ENCODE measurements around the gene WRAP73.
A peak's percentile ranks its signal among the peaks of the same experiment; 100 is the strongest.

WRAP73 gene

DNA sequence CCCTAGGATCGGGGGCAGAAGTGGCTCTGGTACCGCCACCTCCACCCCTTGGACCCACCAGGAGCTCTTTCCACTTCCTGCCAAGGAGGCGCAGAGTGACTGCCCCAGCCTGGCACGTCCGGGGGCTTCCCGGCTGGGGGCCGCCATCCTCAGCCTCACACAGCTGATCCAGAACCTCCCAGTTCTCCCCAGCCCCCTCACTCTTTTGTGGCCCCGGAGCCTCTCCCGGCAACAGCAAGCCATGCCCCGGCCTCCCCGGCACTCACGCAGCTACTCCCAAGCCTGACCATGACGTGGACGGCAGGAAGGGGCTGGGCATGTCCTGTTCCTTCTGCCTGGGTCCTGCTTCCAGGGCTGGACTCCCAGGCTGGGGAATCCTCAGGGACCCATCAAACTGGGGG is 19.5 kb upstream of the WRAP73 start:
- no peak for FAIRE-seq

DNA sequence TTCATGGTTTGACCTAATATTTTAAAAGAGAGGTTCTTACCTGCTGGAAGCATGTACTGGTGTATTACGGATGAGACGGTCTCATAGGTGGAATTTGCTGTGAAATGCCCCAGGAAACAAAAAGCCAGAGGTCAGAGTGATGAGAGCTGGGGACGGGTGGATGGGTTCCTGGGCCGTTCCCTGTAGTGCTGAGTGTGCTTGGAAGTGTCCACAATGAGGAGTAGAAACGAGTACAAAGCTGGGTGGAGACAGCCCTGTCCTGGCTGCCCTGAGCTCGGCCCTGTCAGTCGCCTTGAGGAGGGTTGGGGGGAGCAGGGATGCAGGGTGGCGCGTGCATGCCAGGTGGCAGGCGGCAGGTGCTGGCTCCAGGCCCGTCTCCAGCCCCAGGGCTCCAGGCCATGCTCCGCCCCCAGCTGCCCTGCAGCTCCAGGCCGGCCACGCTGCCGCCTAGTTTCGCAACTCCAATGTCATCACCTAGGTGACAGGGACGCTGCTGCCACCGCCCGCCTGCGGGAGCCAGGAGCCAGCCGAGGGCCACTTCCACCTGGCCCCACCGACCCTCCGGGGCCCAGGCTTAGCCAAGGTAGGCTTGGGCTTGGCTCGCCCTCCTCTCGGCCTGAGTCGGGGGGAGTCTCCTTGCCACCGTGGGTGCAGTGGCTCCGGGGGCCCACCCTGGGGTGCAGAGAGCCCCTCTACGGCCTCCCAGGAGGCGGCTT is 18.8 kb upstream of the WRAP73 start:
- no peak for FAIRE-seq
- DNase-seq (ENCODE audit: low spot score) = peak; percentile 35

More for the DNA sequence above, 19.5 kb upstream of the WRAP73 start:
- no peak for DNase-seq (ENCODE audit: low spot score)

DNA sequence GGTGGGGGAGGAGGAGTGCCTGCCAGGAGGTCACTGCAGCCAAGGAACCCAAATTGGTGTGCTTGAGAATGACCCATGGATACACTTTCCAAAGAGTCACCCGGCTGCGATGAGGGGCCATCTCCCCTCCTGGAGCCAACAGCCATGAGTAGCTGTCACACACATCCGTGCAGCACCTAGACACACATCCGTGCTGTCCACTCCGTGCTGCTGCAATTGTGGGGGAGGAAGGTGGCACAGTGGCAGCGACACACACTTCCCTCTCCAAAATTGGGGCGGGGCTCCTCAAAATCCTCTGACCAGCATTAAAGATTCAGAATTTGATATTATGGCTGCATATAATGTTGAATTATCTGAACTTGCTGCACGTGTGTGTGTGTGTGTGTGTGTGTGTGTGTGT is 18.2 kb upstream of the WRAP73 start:
- FAIRE-seq (no peak), DNase-seq (ENCODE audit: low spot score) (no peak)

DNA sequence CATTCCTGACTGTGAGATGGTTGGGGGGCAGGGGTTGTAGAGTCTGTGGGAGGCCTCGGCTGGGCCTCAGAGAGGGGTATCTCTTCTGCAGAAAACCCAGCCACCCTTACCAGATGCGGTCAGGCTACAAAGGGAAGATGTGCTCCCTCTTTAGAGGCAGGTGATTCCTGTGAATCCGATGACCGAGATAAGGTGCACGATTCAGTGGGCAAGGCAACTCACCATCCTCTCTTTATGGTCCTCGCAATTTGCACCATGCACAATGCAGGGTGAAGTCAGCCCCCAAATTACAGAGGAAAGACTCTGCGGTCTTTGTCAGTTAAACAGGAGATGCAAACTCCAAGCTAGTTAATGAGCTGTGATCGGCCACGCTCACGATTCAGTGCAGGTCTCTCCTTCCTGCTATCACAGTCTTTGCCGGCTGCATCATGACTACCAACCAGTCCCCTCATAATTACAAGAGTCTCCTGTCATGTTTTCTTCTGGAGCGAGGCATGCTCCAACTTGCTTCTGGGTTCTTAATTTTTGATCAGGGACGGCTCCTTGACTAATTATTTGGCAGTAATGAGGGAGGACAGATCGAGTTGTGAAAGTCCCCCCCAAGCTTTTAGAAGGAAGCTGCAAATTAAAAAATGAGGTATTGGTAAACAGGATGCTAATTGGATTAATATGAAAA is 14.9 kb upstream of the WRAP73 start:
- no peak for FAIRE-seq
- DNase-seq (ENCODE audit: low spot score) = no peak

DNA sequence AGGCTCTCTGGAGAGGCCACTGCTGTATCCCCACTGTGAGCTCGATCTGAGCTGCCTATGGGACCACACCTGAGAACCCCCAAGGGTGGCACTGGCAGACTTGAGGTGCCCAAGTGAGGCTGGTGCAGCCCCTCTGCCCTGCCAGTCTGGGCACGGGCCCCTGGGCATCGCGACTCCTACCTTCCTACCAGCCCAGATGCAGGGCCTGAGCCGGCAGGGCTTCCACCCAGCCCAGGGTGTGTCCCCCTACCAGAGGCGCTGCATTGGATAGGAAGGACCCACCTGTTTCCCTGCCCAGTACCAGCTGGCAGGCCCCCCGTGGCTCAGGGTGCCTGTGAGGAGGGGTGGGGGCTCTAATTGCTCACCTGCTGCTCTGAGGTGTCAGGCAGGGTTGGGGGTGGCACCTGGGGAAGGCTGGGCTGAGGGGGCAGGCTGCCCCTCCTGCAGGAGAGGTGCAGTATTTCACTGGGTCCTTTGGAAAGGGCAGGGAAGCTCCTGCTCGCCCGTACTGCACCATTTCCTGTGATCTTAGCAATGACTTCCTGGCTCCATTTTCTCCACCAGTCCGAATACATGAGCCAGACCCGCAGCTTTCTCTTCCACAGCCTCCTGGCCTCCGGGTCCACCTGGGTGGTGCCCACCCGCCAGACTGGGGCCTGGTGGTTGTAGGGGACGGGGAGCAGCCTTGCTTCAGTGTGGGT is 14.2 kb upstream of the WRAP73 start:
- FAIRE-seq = no peak
- DNase-seq (ENCODE audit: low spot score) = no peak

DNA sequence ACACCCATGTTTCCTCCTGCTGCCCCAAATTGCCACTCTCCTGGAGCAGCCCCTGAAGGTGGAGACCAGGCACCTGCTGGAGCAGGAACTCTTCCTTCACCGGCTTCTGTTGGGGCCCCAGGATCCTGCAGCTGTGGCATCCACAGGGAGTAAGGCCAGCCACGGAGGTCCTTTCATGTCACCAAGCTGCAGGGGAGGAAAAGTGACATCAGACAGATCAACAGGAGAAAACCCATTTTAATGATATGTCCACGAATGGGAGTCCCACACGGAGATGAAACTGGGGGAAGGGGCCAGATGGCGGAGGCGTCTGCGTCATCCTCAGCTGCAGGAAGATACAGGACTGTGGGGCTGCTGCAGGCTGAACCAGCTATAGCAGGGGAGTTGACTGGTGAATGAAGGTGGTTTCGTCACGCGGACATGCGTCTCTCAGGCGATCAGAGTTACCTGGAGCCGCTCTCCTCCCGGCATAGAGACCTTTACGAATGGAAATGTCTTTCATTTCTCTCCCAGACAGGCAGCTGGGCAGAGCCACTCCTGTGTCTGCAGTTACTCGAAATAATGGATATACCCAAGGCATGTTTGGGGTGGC is 12.3 kb upstream of the WRAP73 start:
- FAIRE-seq (no peak), DNase-seq (ENCODE audit: low spot score) (no peak)

DNA sequence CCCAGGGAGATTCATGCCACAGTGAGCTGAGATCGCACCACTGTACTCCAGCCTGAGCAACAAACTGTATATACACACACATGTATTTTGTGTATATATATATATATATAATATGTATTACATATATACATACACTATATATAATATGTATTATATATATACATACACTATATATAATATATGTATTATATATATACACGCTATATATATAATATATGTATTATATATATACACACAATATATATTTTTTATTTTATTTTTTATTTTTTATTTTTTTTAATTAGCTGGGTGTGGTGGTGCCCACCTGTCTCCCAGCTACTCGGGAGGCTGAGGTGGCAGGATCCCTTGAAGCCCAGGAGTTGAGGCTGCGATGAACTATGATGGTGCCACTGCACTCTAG is 11.7 kb upstream of the WRAP73 start:
- DNase-seq (ENCODE audit: low spot score) = no peak
- FAIRE-seq = no peak

DNA sequence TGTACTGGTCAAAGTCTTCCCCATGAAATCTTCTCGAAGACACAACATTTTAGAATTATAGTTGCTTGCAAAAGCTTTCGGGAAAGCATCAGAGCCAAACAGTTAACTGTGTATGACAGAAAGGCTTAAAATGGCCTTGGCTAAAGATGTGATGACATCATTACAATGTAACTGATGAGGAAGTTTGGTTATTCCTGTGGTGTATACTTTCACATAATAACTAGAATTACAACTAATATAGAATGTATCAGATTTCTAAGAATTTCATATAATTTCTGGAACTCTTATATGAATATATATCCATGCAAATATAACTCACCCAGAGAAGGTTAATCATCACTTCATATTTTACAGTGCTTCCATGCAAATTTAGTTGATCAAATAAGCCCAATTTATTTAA is 10.8 kb upstream of the WRAP73 start:
- FAIRE-seq = no peak

DNA sequence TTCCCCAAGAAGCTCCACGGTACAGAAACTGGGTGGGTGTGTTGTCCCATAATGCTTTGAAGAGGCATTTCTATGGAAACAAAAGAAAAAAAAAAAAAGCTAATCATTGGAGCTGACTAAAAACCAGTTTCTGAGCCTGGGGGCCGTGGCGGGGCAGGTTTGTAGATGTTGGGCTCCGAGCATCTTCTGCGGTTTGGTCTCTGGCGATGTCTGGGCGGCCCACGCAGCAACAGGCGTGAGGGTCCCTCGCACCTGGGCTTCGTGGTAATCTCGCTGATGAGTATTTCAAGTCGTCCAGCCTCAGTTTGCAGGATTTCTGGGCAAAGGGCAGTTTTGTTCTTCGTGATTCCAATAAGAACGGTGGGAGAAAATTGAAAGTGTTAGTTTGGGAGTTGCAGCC is 9.2 kb upstream of the WRAP73 start:
- no peak for FAIRE-seq
- DNase-seq (ENCODE audit: low spot score) = no peak

More for the DNA sequence above, 10.8 kb upstream of the WRAP73 start:
- DNase-seq (ENCODE audit: low spot score) = no peak

DNA sequence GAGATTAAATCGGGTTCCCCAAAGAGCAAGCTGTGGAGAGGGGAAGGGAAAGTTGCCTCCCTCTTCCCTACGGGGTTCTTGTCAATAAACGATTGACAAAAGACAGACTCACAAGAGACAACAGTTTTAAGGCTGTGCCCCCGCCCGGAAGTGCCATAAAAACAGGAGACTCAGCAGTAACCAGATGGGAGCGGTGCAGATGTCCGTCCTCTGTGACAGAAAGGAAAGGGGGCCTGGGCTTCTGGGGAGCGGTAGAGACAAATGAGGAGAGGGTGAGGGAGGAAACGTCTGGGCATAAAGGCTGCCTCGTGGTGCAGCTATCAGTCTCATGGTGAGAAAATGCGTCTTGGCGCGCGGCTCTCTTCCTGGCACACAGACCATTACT is 8.3 kb upstream of the WRAP73 start:
- FAIRE-seq (no peak), DNase-seq (ENCODE audit: low spot score) (no peak)

DNA sequence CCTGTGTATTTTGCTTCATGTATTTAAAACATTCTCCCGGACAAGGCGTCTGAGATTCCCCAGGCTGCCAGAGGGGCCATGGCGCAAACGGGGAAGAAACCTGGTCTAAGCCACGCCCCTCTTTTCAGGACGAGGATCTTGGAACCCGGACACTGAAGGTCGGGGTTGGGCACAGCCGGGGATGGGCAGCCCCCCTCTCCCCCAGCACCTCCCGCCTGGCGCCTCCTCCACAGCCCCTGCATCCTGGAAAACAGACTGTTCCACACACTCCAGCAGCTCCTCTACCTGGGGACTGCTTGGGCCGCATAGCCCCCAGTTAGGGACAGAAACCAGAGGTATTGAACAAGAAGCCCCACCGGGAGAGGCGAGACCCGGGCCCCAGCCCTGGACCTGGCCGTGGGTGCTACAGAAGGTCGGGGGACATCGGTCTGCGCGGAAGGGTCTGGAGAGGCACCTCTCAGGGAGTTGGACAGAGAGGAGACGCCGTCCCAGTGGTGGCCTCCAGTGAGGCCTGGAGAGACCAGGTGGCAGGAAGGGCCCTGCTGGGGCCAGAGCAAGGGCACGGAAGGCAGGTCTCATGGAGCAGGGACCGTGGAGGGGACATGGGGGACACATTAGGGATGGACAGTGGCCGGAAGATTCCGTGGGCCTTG is 7.8 kb upstream of the WRAP73 start:
- FAIRE-seq (no peak), DNase-seq (ENCODE audit: low spot score) (no peak)

DNA sequence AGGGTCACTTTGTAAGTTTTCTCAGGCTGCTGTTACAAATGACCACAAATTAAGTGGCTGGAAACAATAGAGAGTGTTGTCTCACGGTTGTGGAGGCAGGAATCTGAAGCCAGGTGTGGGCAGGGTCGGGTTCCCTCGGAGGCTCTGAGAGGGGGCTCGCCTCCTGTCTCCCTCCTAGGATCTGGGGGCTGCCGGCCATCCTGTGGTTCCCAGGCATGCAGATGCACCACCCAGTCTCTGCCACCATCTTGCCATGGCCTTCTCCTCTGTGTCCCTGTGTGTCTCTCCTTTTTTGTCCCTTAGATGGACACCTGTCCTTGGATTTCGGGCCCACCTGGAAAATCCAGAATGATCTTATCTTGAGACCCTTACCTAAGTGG is 7.2 kb upstream of the WRAP73 start:
- FAIRE-seq (no peak), DNase-seq (ENCODE audit: low spot score) (no peak)

DNA sequence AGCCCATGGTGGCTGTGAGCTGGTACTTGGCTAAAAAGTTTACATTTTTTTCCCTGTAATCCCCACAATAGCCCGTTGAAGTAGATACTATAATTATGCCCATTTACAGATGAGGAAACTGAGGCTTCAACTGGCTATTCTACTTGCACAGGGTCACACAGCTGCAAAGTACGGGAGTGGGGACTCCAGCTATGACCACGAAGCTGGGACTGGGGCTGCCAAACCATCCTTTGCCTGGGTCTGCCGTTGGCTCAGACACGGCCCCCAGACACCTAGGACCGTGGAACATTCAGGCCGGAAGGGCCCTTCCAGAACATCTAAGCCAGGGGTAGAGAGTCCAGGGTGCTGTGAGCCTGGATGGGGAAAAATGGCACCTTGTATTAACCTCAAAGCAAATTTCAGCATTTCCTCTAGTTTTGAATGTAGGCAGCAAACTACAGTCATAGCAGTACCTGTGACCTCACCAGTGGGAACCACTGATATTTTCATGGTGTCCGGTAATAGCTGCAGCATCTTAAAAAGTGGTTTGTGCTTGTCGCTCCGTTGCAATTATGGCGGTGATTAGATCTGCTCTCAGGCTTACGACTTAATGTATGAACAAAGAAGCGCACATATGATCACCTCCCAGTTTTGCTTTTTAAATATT is 6.7 kb upstream of the WRAP73 start:
- FAIRE-seq (no peak), DNase-seq (ENCODE audit: low spot score) (no peak)

DNA sequence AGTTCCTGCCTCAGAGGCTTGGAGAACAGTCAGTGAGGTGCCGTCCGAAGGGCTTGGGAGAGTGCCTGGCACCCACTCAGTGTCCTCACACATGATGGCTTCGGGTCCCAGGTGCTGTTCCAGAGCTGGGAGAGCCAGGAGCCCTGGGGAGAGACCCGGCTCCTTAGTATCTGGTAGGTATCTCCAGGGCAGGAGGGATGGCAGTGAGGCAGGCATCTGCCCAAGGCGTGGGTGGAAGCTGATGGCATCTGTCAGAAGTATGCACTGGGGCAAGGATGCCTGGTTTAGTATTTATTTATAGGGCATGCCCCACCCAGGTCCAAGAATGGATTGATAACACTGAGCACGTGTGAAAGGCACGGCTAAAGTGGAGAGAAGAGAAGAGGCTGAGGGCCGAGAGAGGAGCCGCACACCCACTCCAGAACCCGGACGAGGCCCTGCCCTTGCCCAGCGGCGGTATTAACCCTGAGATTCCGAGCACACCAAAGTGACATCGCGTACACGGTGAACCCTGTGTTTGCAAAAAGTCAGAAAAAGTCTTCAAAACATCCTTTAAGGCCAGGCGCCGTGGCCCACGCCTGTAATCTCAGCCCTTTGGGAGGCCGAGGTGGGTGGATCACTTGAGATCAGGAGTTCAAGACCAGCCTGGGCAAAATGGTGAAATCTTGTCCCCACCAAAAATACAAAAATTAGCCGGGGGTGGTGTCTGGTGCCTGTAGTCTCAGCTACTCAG is 4.8 kb upstream of the WRAP73 start:
- FAIRE-seq (no peak), DNase-seq (ENCODE audit: low spot score) (no peak)

DNA sequence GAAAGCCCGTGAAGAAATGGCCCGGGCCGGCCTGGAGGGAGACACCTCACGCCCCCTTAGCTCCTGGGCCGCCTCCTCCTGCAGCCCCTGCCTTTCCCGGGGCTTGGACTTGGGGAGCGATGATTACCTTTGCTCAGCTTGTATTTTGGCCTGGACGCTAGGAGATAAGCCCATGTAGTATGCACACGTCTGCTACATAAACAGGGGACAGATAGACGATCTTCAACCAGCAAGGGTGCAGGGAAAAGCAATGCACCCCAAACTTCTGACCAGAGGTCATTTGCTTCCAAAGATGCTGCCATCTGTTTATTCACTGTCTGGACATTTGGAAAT is 3.3 kb upstream of the WRAP73 start:
- no peak for FAIRE-seq
- DNase-seq (ENCODE audit: low spot score) = no peak

DNA sequence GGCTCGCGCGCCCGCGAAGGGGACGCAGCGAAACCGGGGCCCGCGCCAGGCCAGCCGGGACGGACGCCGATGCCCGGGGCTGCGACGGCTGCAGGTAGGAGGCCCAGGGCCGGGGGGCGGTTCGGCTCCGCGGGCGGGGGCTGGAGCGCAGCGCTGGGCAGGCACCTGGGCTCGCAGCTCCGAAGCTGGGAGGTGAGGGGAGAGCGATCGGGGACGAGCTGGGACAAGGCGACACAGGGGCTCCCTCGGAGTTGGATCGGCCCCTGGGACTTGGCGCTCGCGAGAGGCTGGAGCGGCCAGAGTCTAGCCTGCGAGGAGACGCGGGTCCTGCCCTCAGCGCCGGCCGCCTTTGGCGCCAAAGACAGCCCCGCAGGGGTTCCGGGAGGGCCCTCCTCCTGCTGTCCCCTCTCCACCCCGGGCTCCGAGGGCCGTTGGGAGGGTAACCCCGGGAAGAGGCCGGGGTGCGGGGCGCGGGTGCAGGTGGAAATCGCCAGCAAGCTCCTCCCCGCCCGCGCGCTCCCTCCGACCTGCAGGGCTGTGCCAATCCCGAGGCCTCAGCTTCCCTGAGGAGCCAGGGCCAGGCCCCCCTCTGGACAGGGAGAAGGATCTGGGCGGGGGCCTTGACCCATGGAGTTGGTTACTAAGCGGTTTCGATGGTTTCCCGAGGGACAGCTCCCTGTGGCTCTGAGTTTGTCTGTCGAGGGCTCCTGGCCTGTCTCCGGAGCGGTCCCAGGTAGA is 2.8 kb upstream of the WRAP73 start:
- DNase-seq (ENCODE audit: low spot score) = peak; percentile 40

DNA sequence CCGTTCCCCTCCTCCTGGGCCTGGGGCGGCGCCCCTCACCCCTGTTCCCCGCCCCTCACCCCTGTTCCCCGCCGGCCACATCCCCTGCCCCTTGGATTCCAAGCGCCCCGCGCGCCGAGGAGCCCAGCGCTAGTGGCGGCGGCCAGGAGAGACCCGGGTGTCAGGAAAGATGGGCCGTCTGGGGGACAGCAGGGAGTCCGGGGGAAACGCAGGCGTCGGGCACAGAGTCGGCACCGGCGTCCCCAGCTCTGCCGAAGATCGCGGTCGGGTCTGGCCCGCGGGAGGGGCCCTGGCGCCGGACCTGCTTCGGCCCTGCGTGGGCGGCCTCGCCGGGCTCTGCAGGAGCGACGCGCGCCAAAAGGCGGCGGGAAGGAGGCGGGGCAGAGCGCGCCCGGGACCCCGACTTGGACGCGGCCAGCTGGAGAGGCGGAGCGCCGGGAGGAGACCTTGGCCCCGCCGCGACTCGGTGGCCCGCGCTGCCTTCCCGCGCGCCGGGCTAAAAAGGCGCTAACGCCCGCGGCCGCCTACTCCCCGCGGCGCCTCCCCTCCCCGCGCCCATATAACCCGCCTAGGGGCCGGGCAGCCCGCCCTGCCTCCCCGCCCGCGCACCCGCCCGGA is 2.1 kb upstream of the WRAP73 start, which contains the start of gene TP73:
Gene TP73, plus strand, starts transcription at position 587 of the 618 bp plus-strand sequence. CDS start 29,850 bp downstream, outside the sequence.
- DNase-seq (ENCODE audit: low spot score) (peak; percentile 60), FAIRE-seq (no peak)

More for the DNA sequence above, 2.8 kb upstream of the WRAP73 start:
- FAIRE-seq = no peak

DNA sequence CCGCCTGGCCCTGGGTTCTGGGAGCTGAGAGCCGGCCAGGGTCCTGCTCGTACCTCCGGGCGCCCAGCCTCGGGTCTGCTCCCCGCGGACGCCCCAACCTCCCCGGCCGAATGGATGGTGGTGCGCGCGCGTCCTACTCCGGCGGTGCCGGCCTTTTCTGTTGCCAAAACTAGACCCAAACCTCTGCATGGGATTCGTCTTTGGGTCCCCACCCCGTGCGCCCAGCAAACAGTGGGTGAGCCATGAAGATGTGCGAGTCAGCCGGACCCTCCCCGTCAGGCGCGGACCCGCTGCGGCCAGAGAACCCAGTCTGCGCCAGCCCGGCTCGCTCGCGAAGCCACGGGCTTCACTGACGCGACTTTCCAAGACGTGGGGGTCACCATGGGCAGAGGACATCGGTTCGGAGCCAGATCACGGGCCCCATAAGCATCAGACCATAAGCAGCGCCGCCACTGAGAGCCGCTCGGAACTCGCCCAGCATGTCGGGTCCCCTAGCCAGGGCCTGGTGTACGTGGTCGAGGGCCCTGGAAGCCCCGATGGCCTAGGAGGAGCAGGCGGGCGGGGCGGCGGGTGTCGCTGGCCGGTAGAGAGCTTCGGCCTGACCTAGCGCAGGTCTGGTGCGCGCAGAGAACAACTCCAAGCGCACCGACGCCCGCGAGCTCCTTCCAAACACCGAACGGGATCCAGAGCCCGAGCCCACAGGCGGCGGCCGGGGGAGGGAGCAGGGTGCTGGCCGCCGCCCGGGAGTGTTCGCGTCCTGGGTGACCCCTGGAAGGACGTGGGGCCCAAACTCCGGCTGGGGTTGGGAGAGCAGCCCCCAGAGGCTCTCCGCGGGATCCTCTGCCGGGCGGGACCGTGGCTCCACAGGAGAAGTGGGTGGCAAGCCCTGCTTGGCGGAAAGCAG is 1.4 kb upstream of the WRAP73 start:
- FAIRE-seq = no peak
- DNase-seq (ENCODE audit: low spot score) = no peak

Measured in urothelium cell line (cell line).